RWPE1 (cell line): ENCODE data around the gene ZFC3H1.

ENCODE experiments used
- CTCF ChIA-PET: fragments of 350-600 bp; sonication (Branson Sonifier 250); formaldehyde crosslinking; extraction: SDS; loops from one replicate; lab custom pipeline; 2021; lab: Yijun Ruan, JAX
- POLR2A ChIA-PET: fragments of 400-600 bp; formaldehyde crosslinking; extraction: SDS; loops from one replicate; lab custom pipeline; 2020; ENCODE audit warnings: antibody characterized with exemption; ENCODE audit not compliant: low non-redundant PET; lab: Yijun Ruan, JAX
- DNase-seq: peaks from one replicate; pipeline ENCODE4 v3.0.0; 2012; ENCODE audit warnings: low spot score
- H3K27ac ChIP-seq: fragments of 450-650 bp; 2 replicates; pipeline ENCODE4 v1.5.1; 2017
- CTCF ChIP-seq: fragments of 450-650 bp; conservative IDR thresholded peaks from 2 replicates; pipeline ENCODE4 v1.5.1; 2017; ENCODE audit warnings: low read depth, mild to moderate bottlenecking

ZFC3H1 gene

GRCh38 chr12:71562676-71563595, 100.7 kb downstream of the ZFC3H1 start:
- no peak overlapping the region for H3K27ac ChIP-seq
- POLR2A ChIA-PET, result no interaction called here
- CTCF ChIA-PET, result no interaction called here
- TF ChIP-seq CTCF, result no peak
- no peak for DNase-seq
